Thymus (tissue), 11 donors: ENCODE data around the gene CHD8. TPM values are rescaled to one million over a fixed set of nuclear protein-coding genes. Genes with fewer than 3 reads are reported as not detected.
"Not testable (repeated sequence)": the region's sequence is repeated elsewhere in the genome, so short reads cannot be mapped to it uniquely, and the experiment has no call there.

Source experiments
- DNase-seq, 9 donors: peaks; one replicate each; pipeline ENCODE4 v3.0.0-alpha.2; 2013; ENCODE audit warnings: low spot score in 9 of 9, low read depth in 6 of 9, missing footprints in 1 of 9
- H3K27ac ChIP-seq, 2 donors: one replicate each; pipeline ENCODE4 v1.5.1; 2013; ENCODE audit warnings: control low read depth in 1 of 2, low read depth in 1 of 2, low read length in 1 of 2, mild to moderate bottlenecking in 1 of 2, moderate library complexity in 1 of 2
- H3K27me3 ChIP-seq, 2 donors: one replicate each; pipeline ENCODE4 v1.5.1; 2013; ENCODE audit warnings: low read length in 1 of 2; ENCODE audit not compliant: control insufficient read depth in 2 of 2, insufficient read depth in 1 of 2
- H3K36me3 ChIP-seq, 2 donors: one replicate each; pipeline ENCODE4 v1.5.1; 2013; ENCODE audit warnings: low read length in 1 of 2, mild to moderate bottlenecking in 1 of 2, moderate library complexity in 1 of 2; ENCODE audit not compliant: control insufficient read depth in 2 of 2, insufficient read depth in 2 of 2
- H3K4me1 ChIP-seq, 2 donors: one replicate each; pipeline ENCODE4 v1.5.1; 2013; ENCODE audit warnings: low read length in 2 of 2; ENCODE audit not compliant: control insufficient read depth in 2 of 2, insufficient read depth in 2 of 2
- H3K4me3 ChIP-seq, 2 donors: one replicate each; pipeline ENCODE4 v1.5.1; 2013; ENCODE audit warnings: low read length in 2 of 2, control low read depth in 1 of 2, mild to moderate bottlenecking in 1 of 2
- H3K9me3 ChIP-seq, 2 donors: one replicate each; pipeline ENCODE4 v1.5.1; 2013; ENCODE audit warnings: low read length in 1 of 2, mild to moderate bottlenecking in 1 of 2; ENCODE audit not compliant: control insufficient read depth in 2 of 2, insufficient read depth in 1 of 2
- WGBS: extraction: QIAGEN DNeasy Blood & Tissue Kit; methylation state at CpG from one replicate; pipeline ENCODE4 v1.1.7; 2013; 5-methylcytosine and 5-hydroxymethylcytosine counted together
- polyA plus RNA-seq: library from polyadenylated mRNA; stranded (reverse); fragments of 200-250 nt; gene quantifications from one replicate; pipeline ENCODE4 v1.2.3, GENCODE V29; 2013
- total RNA-seq: library from RNA; stranded (reverse); fragments of 120-200 nt; gene quantifications from one replicate; pipeline ENCODE4 v1.2.4, GENCODE V29; 2013
- donor health status: healthy.

The CHD8 gene
- total and polyA plus RNA-seq, 2 donors, result 36.8 to 46.5 TPM

GRCh38 chr14:21383848-21384493, 72.0 kb downstream of the CHD8 start, which contains the start of gene SUPT16H:
Gene SUPT16H, minus strand, starts transcription at chr14:21384019. Its CDS starts 92 bp downstream, at chr14:21383927.
- H3K27ac ChIP-seq, result peak within 1 kb of the TSS; percentile 89 to 93
- no peaks in the 10 kb centered on the region for H3K9me3 ChIP-seq
- peak within 1 kb of the TSS; percentile 62 to 70 for H3K4me3 ChIP-seq
- H3K36me3 ChIP-seq, result peaks cover 9 to 17% of the 10 kb centered on the region in 2 donors
- peaks cover 9 to 10% of the 10 kb centered on the region in 2 donors for H3K4me1 ChIP-seq
- peak; percentile 67 to 93 (median 83) for DNase-seq
- under 1% methylated on average over 54 of the region's 54 CpGs for WGBS
- H3K27me3 ChIP-seq, result no peaks in the 10 kb centered on the region

GRCh38 chr14:21382886-21383847, 72.8 kb downstream of the CHD8 start:
- Histone ChIP-seq H3K9me3 (no peaks in the 10 kb centered on the region), H3K27me3 (no peaks in the 10 kb centered on the region), H3K36me3 (peaks cover 7 to 17% of the 10 kb centered on the region in 2 donors), H3K27ac (peak overlapping the region; percentile 89 to 93), H3K4me1 (peaks cover 9 to 10% of the 10 kb centered on the region in 2 donors), H3K4me3 (peak overlapping the region; percentile 62 to 70)
- WGBS, result under 1% methylated on average over 39 of the region's 39 CpGs
- DNase-seq, result peak in 6 of 9 donors; percentile 2 to 56 (median 26)

- H3K27ac ChIP-seq, result no peak overlapping the region
- no peaks in the 10 kb centered on the region for H3K9me3 ChIP-seq
- H3K27me3 ChIP-seq, result no peaks in the 10 kb centered on the region
- H3K36me3 ChIP-seq, result peaks cover 7 to 21% of the 10 kb centered on the region in 2 donors
- peaks cover 9 to 10% of the 10 kb centered on the region in 2 donors for H3K4me1 ChIP-seq
- H3K4me3 ChIP-seq, result no peak overlapping the region
- no peak for DNase-seq
Measured at GRCh38 chr14:21382095-21382494, 73.8 kb downstream of the CHD8 start.

DNA sequence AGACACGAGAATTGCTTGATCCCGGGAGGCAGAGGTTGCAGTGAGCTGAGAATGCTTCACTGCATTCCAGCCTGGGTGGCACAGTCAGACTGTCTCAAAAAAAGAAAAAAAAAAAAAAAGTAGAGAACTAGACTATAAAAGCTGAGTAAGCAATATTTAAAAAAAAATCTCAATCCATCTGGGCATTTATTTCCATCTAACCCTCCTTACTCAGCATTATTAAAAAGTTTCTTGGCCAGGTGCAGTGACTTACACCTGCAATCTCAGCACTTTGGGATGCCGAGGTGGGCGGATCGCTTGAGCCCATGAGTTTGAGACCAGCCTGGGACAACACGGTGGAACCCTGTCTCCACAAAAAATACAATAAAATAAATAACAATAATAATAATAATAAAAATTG, 76.6 kb downstream of the CHD8 start:
- WGBS, result 96% methylated on average over 6 of the region's 6 CpGs
- no peak for DNase-seq
- Histone ChIP-seq H3K36me3 (peaks cover 0 to 12% of the 10 kb centered on the region in 2 donors), H3K9me3 (no peaks in the 10 kb centered on the region), H3K4me3 (no peak overlapping the region), H3K4me1 (peaks cover 3 to 6% of the 10 kb centered on the region in 2 donors), H3K27ac (no peak overlapping the region), H3K27me3 (no peaks in the 10 kb centered on the region)

GRCh38 chr14:21373980-21374379, 81.9 kb downstream of the CHD8 start:
- Histone ChIP-seq H3K36me3 (peaks cover 5 to 53% of the 10 kb centered on the region in 2 donors), H3K9me3 (no peaks in the 10 kb centered on the region), H3K4me1 (no peaks in the 10 kb centered on the region), H3K4me3 (no peak overlapping the region), H3K27me3 (no peaks in the 10 kb centered on the region), H3K27ac (no peak overlapping the region)
- WGBS, result 100% methylated on average over 1 of the region's 1 CpG
- no peak for DNase-seq

DNA sequence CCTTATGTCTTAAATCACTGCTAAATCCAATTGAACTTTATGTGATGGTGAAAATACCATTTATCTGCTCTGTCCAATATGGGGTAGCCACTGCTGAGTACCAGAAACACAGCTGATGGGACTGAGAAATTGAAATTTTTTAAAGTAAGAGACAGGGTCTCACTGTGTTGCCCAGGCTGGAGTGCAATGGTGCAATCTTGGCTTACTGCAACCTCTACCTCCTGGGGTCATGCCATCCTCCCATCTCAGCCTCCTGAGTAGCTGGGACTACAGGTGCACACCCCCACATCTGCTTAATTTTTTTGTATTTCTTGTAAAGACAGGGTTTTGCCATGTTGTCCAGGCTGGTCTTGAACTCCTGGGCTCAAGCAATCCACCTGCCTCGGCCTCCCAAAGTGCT, 83.1 kb downstream of the CHD8 start:
- H3K9me3 ChIP-seq, H3K4me3 ChIP-seq, DNase-seq, H3K4me1 ChIP-seq, H3K27ac ChIP-seq, H3K27me3 ChIP-seq: not testable (repeated sequence)
- peaks cover 8 to 62% of the 10 kb centered on the region in 2 donors for H3K36me3 ChIP-seq
- WGBS, result 98% methylated on average over 1 of the region's 1 CpG

DNA sequence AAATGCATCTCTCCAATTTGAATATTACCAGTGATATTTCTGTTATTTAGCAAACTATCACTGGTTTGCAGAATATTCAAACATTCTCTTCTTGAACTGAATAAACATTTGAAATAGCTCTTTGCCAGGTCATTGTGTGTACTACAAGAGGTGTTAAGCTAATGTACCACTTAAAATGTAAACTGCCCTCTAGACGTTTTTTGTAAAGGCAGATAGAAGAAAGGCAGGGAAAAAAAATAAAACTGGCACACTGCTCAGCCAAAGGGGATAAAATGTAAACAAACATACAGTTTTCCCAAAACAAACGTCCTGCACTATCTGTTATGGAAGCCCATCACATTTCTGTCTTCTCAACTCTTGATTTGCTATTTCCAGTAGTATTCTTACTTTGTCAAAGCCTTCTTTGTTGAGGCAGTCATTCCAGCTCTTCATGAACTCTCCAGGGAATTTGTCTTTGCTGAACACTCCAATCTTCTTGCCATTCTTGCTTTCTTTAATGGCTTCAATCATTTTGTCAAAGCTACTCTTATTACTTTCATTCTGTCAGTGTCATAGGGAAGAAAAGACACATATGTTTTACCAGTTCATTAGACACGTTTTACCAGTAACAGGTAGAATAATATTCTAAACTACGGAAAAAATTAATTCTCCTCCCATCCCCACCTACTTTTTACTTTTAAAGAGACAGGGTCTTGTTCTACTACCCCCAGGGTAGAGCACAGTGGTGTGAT, 85.8 kb downstream of the CHD8 start:
- Histone ChIP-seq H3K27me3 (no peaks in the 10 kb centered on the region), H3K36me3 (peaks cover 24 to 78% of the 10 kb centered on the region in 2 donors), H3K4me3 (no peak overlapping the region), H3K9me3 (no peaks in the 10 kb centered on the region), H3K27ac (no peak overlapping the region), H3K4me1 (no peaks in the 10 kb centered on the region)
- 95% methylated on average over 4 of the region's 4 CpGs for WGBS
- DNase-seq, result no peak

GRCh38 chr14:21367582-21368144, 88.3 kb downstream of the CHD8 start:
- 99% methylated on average over 6 of the region's 6 CpGs for WGBS
- H3K4me1 ChIP-seq, result no peaks in the 10 kb centered on the region

More at GRCh38 chr14:21367582-21368144, 88.3 kb downstream of the CHD8 start:
- no peaks in the 10 kb centered on the region for H3K9me3 ChIP-seq
- H3K4me3 ChIP-seq, result no peak overlapping the region
- DNase-seq, result no peak
- H3K27ac ChIP-seq, result no peak overlapping the region
- peaks cover 32 to 92% of the 10 kb centered on the region in 2 donors for H3K36me3 ChIP-seq
- H3K27me3 ChIP-seq, result no peaks in the 10 kb centered on the region
